GM21723 (cell line): ENCODE data around the gene PRKAA2.
"Not testable (repeated sequence)": the region's sequence is repeated elsewhere in the genome, so short reads cannot be mapped to it uniquely, and the experiment has no call there.

Experiments used
- ATAC-seq: cut with Tn5 transposase; IDR thresholded peaks from one replicate; pipeline ENCODE4 v1.9.1; 2021; ENCODE audit warnings: mild to moderate bottlenecking, moderate library complexity; ENCODE audit not compliant: unreplicated experiment

Gene PRKAA2

GRCh38 chr1:56644919-56645676 lies at the start of gene PRKAA2:
PRKAA2 (plus strand) TSS chr1:56645314; CDS start chr1:56645388, 74 bp downstream.
- peak; percentile 47 for ATAC-seq

- ATAC-seq: not testable (repeated sequence)
Observed at GRCh38 chr1:56595397-56596191, 49.5 kb upstream of the PRKAA2 start.

GRCh38 chr1:56610097-56610496 lies 35.0 kb upstream of the PRKAA2 start:
- not testable (repeated sequence) for ATAC-seq

GRCh38 chr1:56610770-56611169 lies 34.3 kb upstream of the PRKAA2 start:
- ATAC-seq: not testable (repeated sequence)

- no peak for ATAC-seq
Observed at GRCh38 chr1:56617141-56617540, 28.0 kb upstream of the PRKAA2 start.

- no peak for ATAC-seq
Observed at GRCh38 chr1:56625819-56626440, 19.2 kb upstream of the PRKAA2 start.

GRCh38 chr1:56626546-56626945 lies 18.6 kb upstream of the PRKAA2 start:
- ATAC-seq: no peak

- ATAC-seq: no peak
Observed at GRCh38 chr1:56627019-56627635, 18.0 kb upstream of the PRKAA2 start.

GRCh38 chr1:56627636-56628039 lies 17.5 kb upstream of the PRKAA2 start:
- ATAC-seq: no peak

- ATAC-seq: no peak
Observed at GRCh38 chr1:56630786-56631185, 14.3 kb upstream of the PRKAA2 start.

- ATAC-seq: no peak
Observed at GRCh38 chr1:56631901-56632300, 13.2 kb upstream of the PRKAA2 start.

GRCh38 chr1:56634981-56635380 lies 10.1 kb upstream of the PRKAA2 start:
- ATAC-seq: no peak

GRCh38 chr1:56638248-56638647 lies 6.9 kb upstream of the PRKAA2 start:
- no peak for ATAC-seq

- no peak for ATAC-seq
Observed at GRCh38 chr1:56639211-56639610, 5.9 kb upstream of the PRKAA2 start.

GRCh38 chr1:56643661-56644060 lies 1.5 kb upstream of the PRKAA2 start:
- no peak for ATAC-seq

GRCh38 chr1:56644064-56644918 lies 823 bp upstream of the PRKAA2 start:
- ATAC-seq: no peak

GRCh38 chr1:56645677-56646305 lies 677 bp downstream of the PRKAA2 start:
- peak; percentile 13 for ATAC-seq

- ATAC-seq: no peak
Observed at GRCh38 chr1:56646611-56647010, 1.5 kb downstream of the PRKAA2 start.

- ATAC-seq: no peak
Observed at GRCh38 chr1:56647106-56647505, 2.0 kb downstream of the PRKAA2 start.

GRCh38 chr1:56648546-56648945 lies 3.4 kb downstream of the PRKAA2 start:
- no peak for ATAC-seq
